ENCODE measurements around the gene CARS1.

DNA sequence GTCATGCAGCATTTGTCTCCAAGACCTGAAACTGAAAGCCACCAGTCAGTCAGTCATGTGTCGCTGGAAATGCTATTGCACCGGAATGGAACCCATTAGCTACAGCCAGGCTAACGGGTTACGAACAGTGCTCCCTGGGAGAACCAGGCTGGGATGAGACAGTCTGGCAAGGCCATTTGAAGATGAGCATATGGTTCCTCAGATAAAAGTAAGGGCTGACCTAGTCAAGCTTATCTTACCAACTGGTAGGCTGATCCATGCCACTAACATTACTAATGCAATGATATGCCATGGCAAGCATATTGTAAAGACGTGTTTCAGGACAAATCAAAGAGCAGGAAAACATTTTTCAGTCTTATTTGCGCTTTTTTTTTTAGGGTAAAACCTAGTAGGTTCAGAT lies 93.5 kb downstream of the CARS1 start:
- TF ChIP-seq CTCF (IDR thresholded peaks at IDR 0.05; ENCODE audit: low read depth, low read length, poor library complexity, severe bottlenecking) = no peak
- no peak for TF ChIP-seq EZH2phosphoT487 (IDR thresholded peaks at IDR 0.05; ENCODE audit: borderline replicate concordance, low read length)

All from DOHH2 (cell line).